HCT116 (cell line): ENCODE data around the gene OR14A16. TPM values are rescaled to one million over a fixed set of nuclear protein-coding genes. Genes with fewer than 3 reads are reported as not detected.

Experiments
- ATAC-seq: fragments of 200-7000 bp; cut with Tn5 transposase; 2 replicates; pipeline ENCODE4 v1.9.1; 2020; ENCODE audit warnings: mild to moderate bottlenecking, moderate library complexity
- BruUV-seq: library from RNA; stranded (reverse); fragments of 400-500 nt; replicated peaks from 2 replicates; lab custom pipeline; 2021; lab: Mats Ljungman, UMichigan
- CTCF ChIA-PET: fragments of 300-600 bp; sonication (Branson Sonifier 250); formaldehyde crosslinking; loops from one replicate; lab custom pipeline; 2021; ENCODE audit warnings: antibody characterized with exemption; lab: Charles Lee
- POLR2A ChIA-PET: fragments of 300-600, 350-600 bp; sonication (Branson Sonifier 250); formaldehyde crosslinking; loops from one replicate; lab custom pipeline; 2021; ENCODE audit warnings: antibody characterized with exemption; lab: Charles Lee
- RAD21 ChIA-PET, 2 experiments: fragments of 300-600 bp; sonication (Branson Sonifier 250); formaldehyde crosslinking; loops; one replicate each; lab custom pipeline; 2023; ENCODE audit warnings: low total read pairs in 2 of 2; ENCODE audit not compliant: uncharacterized antibody in 2 of 2, unreplicated experiment in 2 of 2, low non-redundant PET in 1 of 2; lab: Charles Lee
- DNase-seq: peaks from one replicate; pipeline ENCODE4 v3.0.0-alpha.2; 2010; ENCODE audit warnings: low read depth, low spot score
- H2AFZ ChIP-seq: fragments of 200-600 bp; shearing (Covaris generic), sonication (generic); 2 replicates; pipeline ENCODE4 v1.6.1; 2017; ENCODE audit warnings: low read depth, mixed run types, mixed read lengths, antibody characterized with exemption, low read length; ENCODE audit not compliant: poor library complexity, severe bottlenecking
- H3K27ac ChIP-seq: 2 replicates; pipeline ENCODE4 v1.5.1; 2012; ENCODE audit warnings: low read depth, low read length
- H3K27me3 ChIP-seq: fragments of 200-600 bp; sonication (generic); 2 replicates; pipeline ENCODE4 v1.6.1; 2016; ENCODE audit warnings: mixed run types, low read length, mixed read lengths; ENCODE audit not compliant: insufficient read depth
- H3K36me3 ChIP-seq, 2 experiments: fragments of 200-500 bp in 1 of 2; fragments of 200-600 bp in 1 of 2; sonication (Bioruptor generic) in 1 of 2; sonication (generic) in 1 of 2; 2 replicates each; pipeline versions ENCODE4 v1.5.1 to v1.6.1; 2014 to 2016; ENCODE audit warnings: low read length in 2 of 2, inconsistent platforms in 1 of 2, mixed read lengths in 1 of 2, mixed run types in 1 of 2; ENCODE audit not compliant: insufficient read depth in 2 of 2, control insufficient read depth in 1 of 2
- H3K4me1 ChIP-seq, 2 experiments: fragments of 200-600 bp in 1 of 2; sonication (generic) in 1 of 2; 2 replicates each; pipeline versions ENCODE4 v1.5.1 to v1.6.1; 2012 to 2017; ENCODE audit warnings: low read length in 2 of 2, inconsistent platforms in 1 of 2, mild to moderate bottlenecking in 1 of 2, mixed read lengths in 1 of 2, mixed run types in 1 of 2, moderate library complexity in 1 of 2; ENCODE audit not compliant: insufficient read depth in 2 of 2, control insufficient read depth in 1 of 2
- H3K4me2 ChIP-seq: fragments of 200-600 bp; sonication (generic); 2 replicates; pipeline ENCODE4 v1.6.1; 2017; ENCODE audit warnings: mixed run types, low read length, mixed read lengths
- H3K4me3 ChIP-seq, 2 experiments: fragments of 200-600 bp in 1 of 2; sonication (generic) in 1 of 2; replicated peaks in 1 of 2; 2 replicates each; pipeline ENCODE4 v1.5.1; 2011 to 2016; ENCODE audit warnings: low read length in 2 of 2, control low read depth in 1 of 2, low read depth in 1 of 2, mild to moderate bottlenecking in 1 of 2, mixed read lengths in 1 of 2, mixed run types in 1 of 2
- H3K79me2 ChIP-seq: fragments of 200-600 bp; sonication (generic); 2 replicates; pipeline ENCODE4 v1.6.1; 2017; ENCODE audit warnings: mild to moderate bottlenecking, mixed run types, low read length, moderate library complexity, mixed read lengths; ENCODE audit not compliant: insufficient read depth
- H3K9ac ChIP-seq: fragments of 200-600 bp; sonication (generic); 2 replicates; pipeline ENCODE4 v1.6.1; 2016; ENCODE audit warnings: low read length, mixed read lengths
- H3K9me2 ChIP-seq: fragments of 200-600 bp; sonication (generic), shearing (Covaris generic); 2 replicates; pipeline ENCODE4 v1.6.1; 2017; ENCODE audit warnings: mixed run types, mild to moderate bottlenecking, moderate library complexity; ENCODE audit not compliant: insufficient read depth
- H3K9me3 ChIP-seq, 2 experiments: fragments of 200-500 bp in 1 of 2; fragments of 200-600 bp in 1 of 2; sonication (Bioruptor generic) in 1 of 2; sonication (generic) in 1 of 2; 2 replicates each; pipeline ENCODE4 v1.6.1; 2014 to 2017; ENCODE audit warnings: low read length in 2 of 2, mixed read lengths in 2 of 2, inconsistent platforms in 1 of 2, low read depth in 1 of 2, mild to moderate bottlenecking in 1 of 2, mixed run types in 1 of 2, moderate library complexity in 1 of 2; ENCODE audit not compliant: control insufficient read depth in 1 of 2, insufficient read depth in 1 of 2
- H4K20me1 ChIP-seq: fragments of 200-600 bp; sonication (generic), shearing (Covaris generic); 2 replicates; pipeline ENCODE4 v1.6.1; 2017; ENCODE audit warnings: mixed run types, mild to moderate bottlenecking, moderate library complexity; ENCODE audit not compliant: insufficient read depth
- EGR1 ChIP-seq: IDR thresholded peaks from 2 replicates; pipeline ENCODE4 v1.6.1; 2012; ENCODE audit warnings: low read depth
- EZH2 ChIP-seq: fragments of 200-600 bp; sonication (generic); IDR thresholded peaks from 2 replicates; pipeline ENCODE4 v1.6.1; 2017; ENCODE audit warnings: antibody characterized with exemption, mixed run types
- EZH2phosphoT487 ChIP-seq: fragments of 200-600 bp; IDR thresholded peaks from 2 replicates; pipeline ENCODE4 v1.6.1; 2018; ENCODE audit warnings: antibody characterized with exemption, borderline replicate concordance
- SIN3A ChIP-seq: IDR thresholded peaks from 2 replicates; pipeline ENCODE4 v1.6.1; 2012; ENCODE audit warnings: low read depth
- ZNF274 ChIP-seq: fragments of 200-500 bp; sonication (Bioruptor generic); IDR thresholded peaks from 2 replicates; pipeline ENCODE4 v1.6.1; 2014; ENCODE audit warnings: mild to moderate bottlenecking, low read depth, low read length, inconsistent platforms
- intact Hi-C: fragments of 100-400 bp; cut with micrococcal nuclease; formaldehyde crosslinking; loops from 2 replicates; pipeline ENCODE4 v1.10.0; 2022
- total RNA-seq: library from RNA; stranded (reverse); gene quantifications from one replicate; pipeline ENCODE4 v1.2.1, GENCODE V29; 2021; ENCODE audit not compliant: unreplicated experiment
- TF ChIP-seq, protein P1 (sequence below): IDR thresholded peaks from 2 replicates; pipeline ENCODE4 v1.6.1; 2012; ENCODE audit warnings: low read depth
- TF ChIP-seq, protein P2 (sequence below): IDR thresholded peaks from 2 replicates; pipeline ENCODE4 v1.6.1; 2012

OR14A16 gene
- total RNA-seq, 1 experiment from 2014 or later, result not detected

DNA sequence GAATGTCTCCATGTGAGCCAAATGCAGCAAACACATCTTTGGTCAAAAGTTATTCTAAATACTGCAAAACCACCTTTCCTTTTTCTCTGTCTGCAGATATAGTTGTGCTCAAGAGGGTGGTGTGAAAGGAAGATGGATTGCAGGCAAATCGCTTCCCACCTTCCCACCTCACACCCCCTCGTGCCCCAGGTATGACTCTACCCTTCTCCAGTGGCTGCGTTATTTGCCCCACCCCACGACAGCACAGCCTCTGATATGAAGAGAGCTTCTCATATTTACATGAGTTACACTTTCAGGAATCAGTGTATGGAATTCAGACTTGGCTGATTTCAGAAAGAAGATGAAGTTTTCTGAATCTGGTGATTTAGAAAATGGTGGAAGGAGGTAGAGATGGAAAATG lies 38.8 kb upstream of the OR14A16 start:
- intact Hi-C loops, result no loop called here
- H3K27me3 ChIP-seq, result no peaks in the 10 kb centered on the region
- ChIA-PET POLR2A (no interaction called here), RAD21 (no interaction called here), CTCF (no interaction called here)
- no peaks in the 10 kb centered on the region for H4K20me1 ChIP-seq
- no peaks in the 10 kb centered on the region for H3K79me2 ChIP-seq
- H3K4me3 ChIP-seq, result no peak overlapping the region
- H3K36me3 ChIP-seq, result no peaks in the 10 kb centered on the region
- H3K9me3 ChIP-seq, result peaks cover 6 to 10% of the 10 kb centered on the region in 2 experiments; a peak in 2 of 4 replicates
- H3K9me2 ChIP-seq, result no peaks in the 10 kb centered on the region
- H2AFZ ChIP-seq, result no peak overlapping the region
- DNase-seq, result no peak
- no peak overlapping the region for H3K9ac ChIP-seq
- no peak overlapping the region for H3K27ac ChIP-seq
- TF ChIP-seq EZH2 (no peak), EGR1 (no peak), EZH2phosphoT487 (no peak), ZNF274 (no peak), SIN3A (no peak)
- TF ChIP-seq, protein P1, sequence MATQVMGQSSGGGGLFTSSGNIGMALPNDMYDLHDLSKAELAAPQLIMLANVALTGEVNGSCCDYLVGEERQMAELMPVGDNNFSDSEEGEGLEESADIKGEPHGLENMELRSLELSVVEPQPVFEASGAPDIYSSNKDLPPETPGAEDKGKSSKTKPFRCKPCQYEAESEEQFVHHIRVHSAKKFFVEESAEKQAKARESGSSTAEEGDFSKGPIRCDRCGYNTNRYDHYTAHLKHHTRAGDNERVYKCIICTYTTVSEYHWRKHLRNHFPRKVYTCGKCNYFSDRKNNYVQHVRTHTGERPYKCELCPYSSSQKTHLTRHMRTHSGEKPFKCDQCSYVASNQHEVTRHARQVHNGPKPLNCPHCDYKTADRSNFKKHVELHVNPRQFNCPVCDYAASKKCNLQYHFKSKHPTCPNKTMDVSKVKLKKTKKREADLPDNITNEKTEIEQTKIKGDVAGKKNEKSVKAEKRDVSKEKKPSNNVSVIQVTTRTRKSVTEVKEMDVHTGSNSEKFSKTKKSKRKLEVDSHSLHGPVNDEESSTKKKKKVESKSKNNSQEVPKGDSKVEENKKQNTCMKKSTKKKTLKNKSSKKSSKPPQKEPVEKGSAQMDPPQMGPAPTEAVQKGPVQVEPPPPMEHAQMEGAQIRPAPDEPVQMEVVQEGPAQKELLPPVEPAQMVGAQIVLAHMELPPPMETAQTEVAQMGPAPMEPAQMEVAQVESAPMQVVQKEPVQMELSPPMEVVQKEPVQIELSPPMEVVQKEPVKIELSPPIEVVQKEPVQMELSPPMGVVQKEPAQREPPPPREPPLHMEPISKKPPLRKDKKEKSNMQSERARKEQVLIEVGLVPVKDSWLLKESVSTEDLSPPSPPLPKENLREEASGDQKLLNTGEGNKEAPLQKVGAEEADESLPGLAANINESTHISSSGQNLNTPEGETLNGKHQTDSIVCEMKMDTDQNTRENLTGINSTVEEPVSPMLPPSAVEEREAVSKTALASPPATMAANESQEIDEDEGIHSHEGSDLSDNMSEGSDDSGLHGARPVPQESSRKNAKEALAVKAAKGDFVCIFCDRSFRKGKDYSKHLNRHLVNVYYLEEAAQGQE, result no peak
- TF ChIP-seq, protein P2, sequence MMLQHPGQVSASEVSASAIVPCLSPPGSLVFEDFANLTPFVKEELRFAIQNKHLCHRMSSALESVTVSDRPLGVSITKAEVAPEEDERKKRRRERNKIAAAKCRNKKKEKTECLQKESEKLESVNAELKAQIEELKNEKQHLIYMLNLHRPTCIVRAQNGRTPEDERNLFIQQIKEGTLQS, result no peak
- BruUV-seq, result no TSS peak
- H3K4me2 ChIP-seq, result no peak overlapping the region
- ATAC-seq, result no peak
- no peaks in the 10 kb centered on the region for H3K4me1 ChIP-seq
